Stimulated activated CD4-positive, alpha-beta T cell treated with anti-CD3 and anti-CD28 coated beads, Interleukin-15, amount 100 ng/mL, for 1 hour (primary cell): ENCODE data around the gene RECQL5.

Experiments
- DNase-seq, 2 donors: peaks; one replicate each; pipeline ENCODE4 v3.0.0-alpha.2; 2020; ENCODE audit warnings: low read depth in 1 of 2, low spot score in 1 of 2

RECQL5 gene

DNA sequence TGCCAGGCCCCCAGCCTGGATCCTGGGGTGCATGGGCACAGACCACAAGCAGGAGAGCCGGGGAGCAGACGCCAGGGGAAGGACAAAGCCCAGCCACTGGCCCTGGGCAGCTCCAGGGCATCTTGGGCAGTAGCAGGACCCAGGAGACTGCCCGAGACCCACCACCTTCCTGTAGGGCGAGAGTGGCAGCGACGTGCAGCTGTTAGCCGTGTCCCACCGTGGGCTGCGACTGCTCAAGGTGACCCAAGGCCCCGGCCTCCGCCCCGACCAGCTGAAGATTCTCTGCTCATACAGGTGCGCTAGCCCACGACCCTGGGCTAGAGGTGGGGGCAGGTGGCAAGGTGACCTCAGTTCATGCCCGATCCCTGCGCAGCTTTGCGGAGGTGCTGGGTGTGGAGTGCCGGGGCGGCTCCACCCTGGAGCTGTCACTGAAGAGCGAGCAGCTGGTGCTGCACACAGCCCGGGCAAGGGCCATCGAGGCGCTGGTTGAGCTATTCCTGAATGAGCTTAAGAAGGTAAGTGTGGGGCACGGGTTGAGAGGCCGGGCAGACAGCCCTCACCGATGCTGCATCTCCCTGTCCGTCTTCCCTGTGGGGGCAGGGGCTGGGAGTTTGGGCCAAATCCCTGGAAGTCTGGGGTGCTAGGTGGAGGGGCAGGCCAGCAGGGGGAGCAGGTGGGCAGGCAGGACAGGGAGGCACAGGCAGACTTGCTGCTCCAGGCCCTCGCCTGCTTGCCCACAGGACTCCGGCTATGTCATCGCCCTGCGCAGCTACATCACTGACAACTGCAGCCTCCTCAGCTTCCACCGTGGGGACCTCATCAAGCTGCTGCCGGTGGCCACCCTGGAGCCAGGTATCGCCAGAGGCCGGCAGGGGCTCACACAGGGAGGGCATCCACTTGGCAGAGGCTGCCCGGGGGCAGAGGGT lies 47.2 kb downstream of the RECQL5 start:
- no peak for DNase-seq

DNA sequence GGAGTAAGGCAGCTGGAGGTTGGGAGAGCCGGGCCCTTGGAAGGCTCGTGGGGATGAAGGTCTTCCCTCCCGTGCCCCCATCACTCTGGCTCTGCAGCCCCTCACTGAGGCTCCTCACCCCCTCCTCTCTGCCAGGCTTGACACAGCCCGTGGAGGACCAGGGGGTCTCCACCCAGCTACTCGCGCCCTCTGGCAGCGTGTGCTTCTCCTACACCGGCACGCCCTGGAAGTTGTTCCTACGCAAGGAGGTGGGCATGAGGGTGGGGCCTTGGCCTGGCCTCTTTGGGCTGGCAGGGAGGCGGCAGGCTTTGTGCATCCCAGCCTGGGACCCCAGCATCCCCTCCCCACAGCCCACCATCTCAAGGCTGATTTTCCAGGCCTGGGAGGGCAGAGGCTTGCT lies 49.3 kb downstream of the RECQL5 start:
- DNase-seq, result no peak

DNA sequence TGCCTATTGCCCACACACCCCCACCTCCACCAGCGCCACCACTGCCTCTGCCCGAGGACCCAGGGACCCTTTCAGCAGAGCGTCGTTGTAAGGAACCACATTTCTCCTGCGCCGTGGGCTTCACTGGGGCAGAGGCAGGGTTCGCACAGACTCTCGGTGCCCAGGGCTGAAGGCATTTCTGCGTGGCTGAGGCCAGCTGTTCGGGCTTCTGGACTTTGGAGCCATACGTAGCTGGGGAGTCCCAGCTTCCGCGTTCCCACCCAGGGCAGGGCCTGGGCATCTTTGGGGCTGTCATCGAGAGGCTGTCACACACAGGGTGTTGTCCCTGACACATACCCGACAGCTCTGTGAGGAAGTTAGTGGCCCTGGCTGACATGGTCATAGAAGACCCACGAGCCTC lies 49.7 kb downstream of the RECQL5 start:
- DNase-seq, result no peak

DNA sequence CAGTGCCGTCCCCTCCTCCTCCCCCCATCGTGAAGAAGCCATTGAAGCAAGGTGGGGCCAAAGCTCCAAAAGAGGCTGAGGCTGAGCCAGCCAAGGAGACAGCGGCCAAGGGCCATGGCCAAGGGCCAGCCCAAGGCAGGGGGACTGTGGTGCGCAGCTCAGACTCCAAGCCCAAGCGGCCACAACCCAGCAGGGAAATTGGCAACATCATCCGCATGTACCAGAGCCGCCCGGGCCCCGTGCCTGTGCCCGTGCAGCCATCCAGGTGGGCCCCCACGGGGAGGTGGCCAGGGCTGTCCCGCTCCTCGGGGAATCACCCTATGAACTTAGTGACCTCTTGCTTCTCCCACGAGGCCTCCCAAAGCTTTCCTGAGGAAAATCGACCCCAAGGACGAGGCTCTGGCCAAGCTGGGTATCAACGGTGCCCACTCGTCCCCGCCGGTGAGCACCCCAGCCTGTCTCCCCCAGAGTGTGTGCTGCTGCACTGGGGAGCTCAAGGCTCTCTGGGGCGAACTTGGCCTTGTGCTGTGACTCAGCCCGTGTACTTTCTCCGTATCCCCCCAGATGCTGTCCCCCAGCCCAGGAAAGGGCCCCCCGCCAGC lies 50.3 kb downstream of the RECQL5 start:
- no peak for DNase-seq

DNA sequence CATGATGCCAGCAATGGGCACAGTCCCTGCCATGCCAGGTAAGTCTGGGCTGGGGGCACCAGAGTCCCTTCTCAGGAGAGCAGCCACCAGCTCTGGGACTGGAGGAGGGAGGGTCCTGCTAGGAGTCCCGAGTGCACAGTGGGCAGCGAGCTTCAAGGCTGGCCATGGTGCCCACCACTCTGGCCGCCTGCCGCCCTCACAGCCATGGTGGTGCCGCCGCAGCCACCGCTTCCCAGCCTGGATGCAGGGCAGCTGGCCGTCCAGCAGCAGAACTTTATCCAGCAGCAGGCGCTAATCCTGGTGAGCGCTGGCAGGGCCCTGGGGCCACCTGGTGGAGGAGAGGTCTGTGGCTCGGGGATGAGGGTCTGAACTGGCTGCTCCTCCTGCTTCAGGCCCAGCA lies 51.7 kb downstream of the RECQL5 start:
- no peak for DNase-seq

DNA sequence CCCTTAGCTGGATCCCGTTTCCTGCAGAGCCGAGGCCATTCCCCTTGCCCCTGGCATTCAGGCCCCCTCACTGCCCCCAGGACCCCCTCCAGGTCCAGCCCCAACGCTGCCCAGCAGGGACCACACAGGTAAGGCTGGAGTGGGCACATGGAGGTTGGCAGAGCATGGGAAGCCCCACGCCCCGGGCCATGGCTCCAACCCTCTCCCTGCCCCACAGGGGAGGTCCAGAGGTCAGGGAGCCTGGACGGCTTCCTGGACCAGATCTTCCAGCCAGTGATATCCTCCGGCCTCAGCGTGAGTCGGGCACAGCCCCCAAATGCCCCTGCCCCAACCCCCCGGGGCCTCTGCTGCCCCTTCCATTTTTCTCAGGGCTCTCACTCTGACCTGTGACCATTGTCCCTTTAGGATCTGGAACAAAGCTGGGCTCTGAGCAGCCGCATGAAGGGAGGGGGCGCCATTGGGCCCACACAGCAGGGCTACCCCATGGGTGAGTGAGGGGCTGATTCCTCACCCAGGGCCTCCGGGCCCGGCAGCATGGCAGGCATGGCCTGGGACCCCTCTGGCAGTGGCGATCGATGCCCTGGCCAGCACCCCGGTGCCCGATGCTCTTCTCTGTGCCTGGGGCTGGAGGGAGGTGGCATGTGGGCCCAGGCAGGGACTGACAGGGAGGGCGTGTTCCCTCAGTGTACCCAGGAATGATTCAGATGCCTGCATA lies 52.2 kb downstream of the RECQL5 start:
- DNase-seq, result no peak

DNA sequence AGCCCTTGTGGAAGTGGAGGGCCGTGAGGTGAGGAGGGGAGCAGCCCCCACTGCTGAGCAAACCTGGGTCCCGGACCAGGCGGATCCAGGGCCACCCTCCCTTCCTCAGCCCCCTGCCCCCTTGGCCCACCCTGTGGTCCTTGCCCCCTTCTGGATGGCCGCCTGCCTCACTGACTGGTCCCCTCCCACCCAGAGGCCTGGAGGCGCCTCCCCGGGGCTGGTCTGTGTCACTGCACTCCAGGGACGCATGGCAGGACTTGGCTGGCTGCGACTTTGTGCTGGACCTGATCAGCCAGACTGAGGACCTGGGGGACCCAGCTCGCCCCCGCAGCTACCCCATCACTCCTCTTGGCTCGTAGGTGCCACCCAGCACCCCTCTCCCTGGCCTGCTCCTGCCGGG lies 52.9 kb downstream of the RECQL5 start:
- DNase-seq, result no peak

DNA sequence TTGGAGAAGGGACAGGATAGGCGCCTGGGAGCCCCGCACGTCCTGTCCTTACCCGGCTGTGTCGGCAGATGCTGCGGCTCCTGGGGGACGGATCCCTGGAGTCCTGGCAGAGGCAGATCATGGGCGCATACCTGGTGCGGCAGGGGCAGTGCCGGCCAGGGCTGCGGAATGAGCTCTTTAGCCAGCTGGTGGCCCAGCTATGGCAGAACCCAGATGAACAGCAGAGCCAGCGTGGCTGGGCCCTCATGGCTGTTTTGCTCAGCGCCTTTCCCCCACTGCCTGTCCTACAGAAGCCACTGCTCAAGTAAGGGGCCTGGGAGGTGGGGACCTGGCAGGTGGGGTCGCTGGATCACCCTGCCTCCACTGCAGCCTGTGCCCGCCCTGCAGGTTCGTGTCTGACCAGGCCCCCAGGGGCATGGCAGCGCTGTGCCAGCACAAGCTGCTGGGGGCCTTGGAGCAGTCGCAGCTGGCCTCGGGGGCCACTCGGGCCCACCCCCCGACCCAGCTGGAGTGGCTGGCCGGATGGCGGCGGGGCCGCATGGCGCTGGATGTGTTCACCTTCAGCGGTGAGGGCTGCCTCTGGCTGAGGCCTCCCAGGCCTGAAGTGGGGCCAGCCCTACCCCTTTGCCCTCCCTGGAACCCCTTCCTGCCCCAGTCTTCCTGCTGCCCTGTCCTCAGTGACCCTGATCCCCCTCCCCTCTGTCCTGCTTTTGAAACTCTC lies 53.9 kb downstream of the RECQL5 start:
- DNase-seq, result no peak

DNA sequence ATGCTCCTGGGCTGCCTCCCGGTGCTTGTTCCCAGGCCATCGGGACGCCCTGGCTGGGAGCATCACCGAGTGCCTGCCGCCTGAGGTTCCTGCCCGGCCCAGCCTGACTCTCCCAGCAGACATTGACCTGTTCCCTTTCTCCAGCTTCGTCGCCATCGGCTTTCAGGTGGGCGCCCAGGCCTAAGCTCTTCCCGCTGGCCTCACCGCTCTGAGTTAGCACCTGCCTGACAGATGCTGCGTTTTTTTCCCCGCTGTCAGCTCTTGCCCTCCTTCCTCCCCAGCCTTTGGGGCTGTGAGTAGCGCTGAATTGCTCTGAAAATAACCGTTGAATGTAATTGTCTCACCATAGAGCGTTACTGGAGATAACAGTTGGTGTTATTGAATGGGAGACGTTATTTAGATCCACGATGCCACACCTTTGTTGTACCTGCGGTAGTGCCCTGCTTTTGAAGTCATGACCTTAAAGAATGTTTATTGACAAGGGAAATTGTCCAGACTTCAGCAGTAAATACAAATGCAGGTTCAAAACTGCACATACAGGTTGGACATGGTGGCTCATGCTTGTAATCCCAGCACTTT lies 55.0 kb downstream of the RECQL5 start:
- no peak for DNase-seq

DNA sequence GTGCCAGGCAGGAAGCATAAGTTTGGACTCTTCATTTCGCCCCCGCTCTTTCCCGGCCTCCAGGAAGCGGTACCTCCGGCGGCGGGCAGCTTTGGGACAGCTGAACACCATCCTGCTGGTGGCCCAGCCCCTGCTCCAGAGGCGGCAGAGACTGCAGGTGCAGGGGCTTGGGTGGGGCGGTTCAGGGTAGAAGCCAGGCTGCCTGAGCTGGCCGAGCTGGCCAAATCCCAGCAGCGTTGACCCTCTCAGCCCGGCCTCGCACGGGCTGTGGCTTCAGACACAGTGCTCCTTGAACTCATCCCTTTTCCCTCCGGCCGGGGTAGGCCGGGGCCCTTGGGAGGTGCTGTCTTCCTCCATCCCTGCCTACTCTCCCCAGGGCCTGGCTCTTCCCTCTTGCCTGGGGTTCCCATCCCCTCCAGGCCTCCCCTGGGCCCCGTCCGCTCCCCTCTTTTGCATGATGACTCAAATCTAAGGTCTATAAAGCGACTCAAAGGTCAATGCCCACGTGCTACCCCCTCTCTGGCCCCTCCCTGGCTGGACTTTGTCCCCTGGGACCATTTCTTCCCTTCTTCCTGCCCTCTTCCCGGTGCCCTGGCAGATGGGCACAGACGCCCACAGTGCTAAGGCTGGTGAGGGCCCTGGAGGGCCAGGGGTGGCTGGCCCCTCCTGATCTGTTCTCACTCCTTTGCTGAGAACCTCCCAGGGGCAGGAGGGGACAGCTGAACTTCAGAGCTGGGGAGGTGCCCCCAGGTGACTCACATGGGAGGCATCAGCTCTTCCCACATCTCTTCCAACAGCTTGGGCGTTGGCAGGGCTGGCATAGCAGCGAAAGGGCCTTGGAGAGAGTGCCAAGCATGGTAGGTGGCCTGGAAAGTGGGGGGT lies 56.6 kb downstream of the RECQL5 start:
- no peak for DNase-seq

DNA sequence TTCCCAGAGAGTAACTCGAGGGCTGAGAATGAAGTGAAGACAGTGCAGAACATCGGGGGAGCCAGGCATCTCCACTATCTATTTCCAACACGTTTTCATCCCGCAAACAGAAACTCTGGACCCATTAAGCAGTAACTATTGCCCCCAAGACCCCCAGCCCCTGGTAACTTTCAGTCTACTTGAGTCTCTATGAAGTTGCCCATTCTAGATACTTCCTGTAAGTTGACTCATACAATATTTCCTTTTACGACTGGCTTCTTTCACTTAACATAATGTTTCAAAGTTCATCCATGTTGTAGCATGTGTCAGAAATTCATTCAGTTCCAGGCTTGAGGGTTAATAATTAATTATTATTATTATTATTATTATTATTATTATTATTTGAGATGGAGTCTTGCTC lies 59.9 kb downstream of the RECQL5 start:
- DNase-seq, result no peak

DNA sequence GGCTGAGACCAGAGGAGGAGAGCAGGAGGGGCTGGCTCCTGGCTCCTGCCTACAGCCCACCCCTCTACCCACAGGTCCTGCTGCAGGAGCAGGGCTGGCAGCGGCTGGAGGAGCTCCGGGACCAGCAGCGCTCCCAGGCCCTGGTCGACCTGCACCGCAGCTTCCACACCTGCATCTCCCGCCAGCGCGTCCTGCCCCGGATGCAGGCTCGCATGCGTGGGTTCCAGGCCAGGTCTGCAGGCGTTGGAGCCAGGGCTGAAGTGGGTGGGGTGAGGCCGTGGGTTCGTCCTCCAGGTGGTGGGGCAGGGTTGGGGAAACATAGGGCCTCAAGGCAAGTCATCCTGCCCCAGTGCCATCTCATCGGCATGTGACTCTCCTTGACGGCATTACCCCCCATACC lies 61.2 kb downstream of the RECQL5 start:
- no peak for DNase-seq

DNA sequence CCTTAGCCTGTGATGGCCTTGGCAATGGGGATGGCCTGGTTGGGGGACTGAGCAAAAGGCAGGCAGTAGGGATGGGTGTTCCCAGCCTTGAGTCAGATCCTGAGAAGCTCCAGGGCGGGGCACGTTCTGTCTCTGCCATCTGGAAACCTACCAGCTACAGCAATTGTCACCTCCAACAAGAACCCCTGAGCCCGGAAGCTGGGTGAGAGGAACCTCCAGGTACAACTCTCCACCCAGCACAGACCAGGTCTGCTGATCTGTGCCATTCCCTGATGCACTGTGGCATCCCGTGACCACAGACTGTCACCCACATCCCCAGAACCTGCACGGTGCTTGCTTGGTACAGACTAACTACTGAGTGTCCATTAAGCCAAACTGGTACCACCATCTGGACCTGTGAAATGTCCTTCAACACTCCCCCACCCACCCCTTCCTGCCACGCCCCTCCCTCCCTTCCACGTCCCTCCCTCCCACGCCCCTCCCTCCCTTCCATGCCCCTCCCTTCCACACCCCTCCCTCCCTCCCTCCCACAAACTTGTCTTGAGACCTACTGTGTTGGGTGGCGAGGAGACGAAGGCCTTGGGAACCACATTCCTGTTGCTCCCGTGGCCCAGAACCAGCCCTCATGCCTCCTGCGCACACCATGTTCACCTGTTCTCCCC lies 62.8 kb downstream of the RECQL5 start:
- no peak for DNase-seq

DNA sequence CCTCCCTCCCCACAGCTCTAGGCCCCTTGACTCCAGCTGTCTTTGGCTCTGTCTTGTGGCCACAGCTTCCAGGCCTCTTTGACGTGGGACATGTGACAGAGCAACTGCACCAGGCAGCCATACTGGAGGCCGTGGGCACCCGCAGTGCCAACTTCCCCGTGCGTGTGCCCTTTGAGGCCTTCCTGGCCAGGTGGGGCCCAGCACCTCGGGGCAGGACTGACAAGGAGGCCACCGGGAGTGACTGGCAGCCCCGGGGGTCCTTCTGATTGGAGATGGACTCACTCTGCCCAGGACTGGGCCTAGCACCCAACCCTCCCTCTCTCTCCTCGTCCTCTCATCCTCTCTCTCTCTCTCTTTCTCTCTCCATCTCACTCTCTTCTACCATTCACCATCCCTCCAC lies 63.8 kb downstream of the RECQL5 start:
- DNase-seq, result no peak

DNA sequence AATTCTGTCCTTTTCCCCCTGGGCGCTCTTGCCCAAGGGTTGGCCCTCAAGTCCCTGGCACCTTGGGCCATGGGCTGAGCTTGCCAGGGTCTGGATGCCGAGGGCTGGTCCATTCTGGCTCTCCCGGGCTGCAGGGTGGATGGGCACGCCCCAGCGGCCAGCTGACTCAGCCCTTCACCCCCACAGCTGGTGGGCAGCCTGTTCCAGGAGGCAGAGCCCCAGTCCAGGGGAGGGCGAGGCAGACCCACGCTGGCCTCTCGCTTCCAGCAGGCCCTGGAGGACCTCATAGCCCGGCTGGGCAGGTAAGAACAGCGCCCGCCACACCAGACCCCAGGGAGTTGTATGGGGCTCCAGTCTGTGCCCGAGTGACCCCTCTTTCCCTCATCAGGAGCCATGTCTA lies 64.3 kb downstream of the RECQL5 start:
- DNase-seq, result no peak

DNA sequence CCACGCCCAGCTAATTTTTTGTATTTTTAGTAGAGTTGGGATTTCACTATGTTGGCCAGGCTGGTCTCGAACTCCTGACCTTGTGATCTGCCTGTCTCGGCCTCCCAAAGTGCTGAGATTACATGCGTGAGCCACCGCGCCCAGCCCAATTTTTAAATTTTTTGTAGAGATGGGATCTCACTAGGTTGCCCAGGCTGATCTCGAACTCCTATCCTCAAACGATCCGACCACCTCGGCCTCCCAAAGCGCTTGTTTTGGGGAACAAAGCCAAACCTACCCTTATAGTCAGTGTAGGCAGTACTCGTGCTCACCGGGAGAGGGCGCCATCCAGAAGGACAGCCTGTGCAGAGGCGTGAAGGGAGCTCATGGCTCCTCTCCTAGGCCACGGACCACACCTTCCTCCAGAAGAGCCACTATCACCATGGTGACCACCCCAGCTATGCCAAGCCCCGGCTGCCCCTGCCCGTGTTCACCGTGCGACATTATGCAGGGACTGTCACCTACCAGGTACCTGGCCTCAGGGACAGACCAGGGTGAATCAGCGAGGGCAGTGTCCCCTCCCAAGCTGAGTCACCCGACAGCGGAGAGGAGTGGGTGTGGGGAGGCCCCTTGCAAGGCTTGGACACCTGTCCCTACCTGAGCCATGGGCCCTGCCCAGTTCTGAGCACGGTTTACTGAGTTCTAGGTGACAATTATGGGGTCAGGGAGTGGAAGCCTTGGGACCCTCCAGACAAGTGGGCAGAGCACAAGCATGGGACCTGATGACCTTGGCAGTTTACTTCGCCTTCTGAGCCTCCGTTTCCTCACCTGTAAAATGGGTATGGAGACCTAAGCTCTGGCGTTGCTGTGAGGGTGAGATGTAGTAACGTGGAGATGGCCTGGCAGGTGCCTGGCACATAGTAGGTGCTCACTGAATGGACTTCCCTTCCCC lies 65.6 kb downstream of the RECQL5 start:
- peak; percentile 34 to 39 for DNase-seq

DNA sequence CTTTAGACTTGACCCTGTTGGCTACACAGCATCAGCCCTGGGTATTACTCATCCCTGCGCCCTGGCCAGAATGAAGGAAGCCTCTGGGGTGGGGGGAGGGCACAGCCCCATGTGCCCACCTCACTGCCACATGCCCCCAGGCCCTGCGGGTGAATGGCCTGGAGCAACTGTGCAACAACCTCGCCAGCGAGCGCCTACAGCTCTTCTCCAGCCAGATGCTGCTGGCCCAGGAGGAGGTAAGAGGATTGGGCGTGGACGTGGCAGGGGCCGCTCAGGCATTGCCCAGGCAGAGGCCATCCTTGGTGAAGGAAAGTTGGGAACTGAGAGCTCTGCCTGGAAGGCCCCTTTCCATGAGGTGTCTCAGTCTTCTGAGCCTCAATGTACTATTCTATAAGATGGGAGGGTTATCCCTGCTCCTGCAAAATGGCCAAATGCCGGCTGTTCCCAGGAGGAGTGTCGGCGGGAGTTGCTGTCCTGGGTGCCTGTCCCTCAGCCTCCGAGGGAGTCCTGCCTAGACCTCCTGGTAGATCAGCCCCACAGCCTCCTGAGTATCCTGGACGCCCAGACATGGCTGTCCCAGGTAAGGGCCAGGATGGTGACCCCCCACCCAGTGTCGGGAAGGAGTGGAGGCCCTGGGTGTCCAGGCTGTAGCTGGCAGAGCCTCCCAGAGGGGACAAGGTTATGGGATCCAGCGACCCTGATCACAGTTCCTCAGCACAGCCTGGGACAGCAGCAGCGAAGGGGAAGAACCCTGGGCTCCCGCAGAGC lies 70.5 kb downstream of the RECQL5 start:
- DNase-seq, result no peak

DNA sequence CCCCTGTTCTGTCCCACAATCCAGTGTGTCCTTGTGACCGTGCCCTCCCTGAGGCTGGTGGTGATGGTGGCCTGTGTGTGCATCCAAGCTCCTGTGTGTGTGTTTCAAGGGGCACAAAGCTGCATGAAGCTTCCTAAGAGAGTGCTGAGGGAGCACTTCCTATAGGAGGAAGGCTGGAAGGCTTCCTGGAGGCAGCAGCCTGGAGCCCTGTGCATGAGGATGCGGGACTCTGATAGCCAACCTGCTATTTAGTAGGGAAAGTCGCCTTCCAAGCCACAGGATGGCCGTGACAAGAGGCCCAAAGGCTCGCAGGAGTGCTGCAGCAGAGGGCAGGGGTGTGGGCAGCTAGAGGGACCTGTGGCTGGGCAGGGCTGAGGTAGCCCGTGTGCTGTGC lies 71.0 kb downstream of the RECQL5 start:
- DNase-seq, result no peak
